ENCODE results near the gene TMEM232. TPM values are rescaled to one million over a fixed set of nuclear protein-coding genes. Genes with fewer than 3 reads are reported as not detected.
"Not testable (repeated sequence)": the region's sequence is repeated elsewhere in the genome, so short reads cannot be mapped to it uniquely, and the experiment has no call there.

TMEM232 gene
- total RNA-seq, 2 donors from 2014 or later = 3.1 to 4.0 TPM

DNA sequence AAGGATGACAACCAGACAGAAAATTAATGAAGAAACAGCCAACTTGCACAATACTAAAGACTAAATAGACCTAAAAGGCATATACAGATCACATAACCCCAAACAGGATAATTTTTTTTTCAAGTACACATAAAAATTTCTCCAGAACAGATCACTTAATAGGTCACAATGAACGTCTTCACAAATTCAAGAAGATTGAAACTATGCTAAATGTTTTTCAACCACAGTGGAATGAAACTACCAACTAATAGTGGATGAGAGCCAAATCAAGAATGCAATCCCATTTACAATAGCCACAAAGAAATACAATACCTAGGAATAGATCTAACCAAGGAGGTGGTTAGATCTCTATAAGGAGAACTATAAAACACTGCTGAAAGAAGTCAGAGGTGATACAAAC is 145.8 kb downstream of the TMEM232 start:
- no peaks in the 10 kb centered on the region for H3K36me3 Mint-ChIP-seq (ENCODE audit: insufficient read depth in 2 of 2)
- H3K9me3 Mint-ChIP-seq = peaks cover 0 to 4% of the 10 kb centered on the region in 2 donors
- no peak for DNase-seq
- ATAC-seq (replicated peaks in 1 of 2) = no peak
- H3K27ac Mint-ChIP-seq = no peak overlapping the region
- peaks cover 6% of the 10 kb centered on the region for H3K27me3 Mint-ChIP-seq (ENCODE audit: low read depth)
- H3K4me1 Mint-ChIP-seq (ENCODE audit: low read depth) = no peaks in the 10 kb centered on the region
- H3K4me3 Mint-ChIP-seq = no peak overlapping the region

DNA sequence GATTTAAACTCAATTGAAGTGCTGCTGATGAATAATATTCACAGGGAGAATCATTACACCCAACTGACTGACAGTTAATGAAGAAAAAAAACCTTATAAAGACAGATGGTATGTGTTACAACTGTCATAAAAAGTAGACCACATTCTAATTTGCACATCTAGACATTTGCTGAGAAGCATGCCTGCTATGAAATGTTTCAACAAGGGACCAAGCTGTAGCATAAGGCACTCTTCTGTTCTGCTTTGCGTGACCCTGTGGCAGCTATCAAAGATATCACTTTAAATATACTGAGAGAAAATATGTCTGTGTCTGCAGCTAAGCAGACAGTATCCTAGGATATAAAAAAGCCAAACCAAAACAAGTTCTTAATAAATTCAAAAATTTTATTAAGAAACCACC is 153.7 kb downstream of the TMEM232 start:
- no peak for DNase-seq
- Mint-ChIP-seq H3K9me3 (peaks cover 0 to 4% of the 10 kb centered on the region in 2 donors), H3K36me3 (ENCODE audit: insufficient read depth in 2 of 2) (peaks cover 0 to 2% of the 10 kb centered on the region in 2 donors), H3K27me3 (ENCODE audit: low read depth) (no peaks in the 10 kb centered on the region), H3K27ac (no peak overlapping the region), H3K4me1 (ENCODE audit: low read depth) (no peaks in the 10 kb centered on the region), H3K4me3 (no peak overlapping the region)
- no peak for ATAC-seq (replicated peaks in 1 of 2)

DNA sequence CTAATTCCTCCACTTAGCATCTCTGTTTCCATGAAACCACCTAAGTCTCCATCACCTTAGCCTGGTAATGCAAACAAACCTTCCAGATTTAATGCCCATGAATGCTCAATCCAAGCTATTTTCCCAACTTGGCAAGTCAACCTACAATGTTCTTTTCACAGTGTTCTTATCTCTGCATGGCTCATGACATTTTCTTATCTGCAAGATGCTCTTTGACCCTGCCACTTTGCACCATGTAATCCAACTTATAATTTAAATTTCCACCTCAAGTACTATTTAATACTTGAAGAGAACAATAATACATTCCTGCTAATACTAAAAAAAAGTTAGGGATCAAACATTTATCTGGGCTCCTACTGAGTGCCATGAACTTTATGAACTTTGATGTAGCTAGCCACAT is 164.3 kb downstream of the TMEM232 start:
- H3K27me3 Mint-ChIP-seq (ENCODE audit: low read depth) = no peaks in the 10 kb centered on the region
- no peak overlapping the region for H3K4me3 Mint-ChIP-seq
- no peaks in the 10 kb centered on the region for H3K4me1 Mint-ChIP-seq (ENCODE audit: low read depth)
- peaks cover 0 to 3% of the 10 kb centered on the region in 2 donors for H3K9me3 Mint-ChIP-seq
- H3K36me3 Mint-ChIP-seq (ENCODE audit: insufficient read depth in 2 of 2) = no peaks in the 10 kb centered on the region
- DNase-seq (no peak), ATAC-seq (replicated peaks in 1 of 2) (no peak)
- H3K27ac Mint-ChIP-seq = no peak overlapping the region

DNA sequence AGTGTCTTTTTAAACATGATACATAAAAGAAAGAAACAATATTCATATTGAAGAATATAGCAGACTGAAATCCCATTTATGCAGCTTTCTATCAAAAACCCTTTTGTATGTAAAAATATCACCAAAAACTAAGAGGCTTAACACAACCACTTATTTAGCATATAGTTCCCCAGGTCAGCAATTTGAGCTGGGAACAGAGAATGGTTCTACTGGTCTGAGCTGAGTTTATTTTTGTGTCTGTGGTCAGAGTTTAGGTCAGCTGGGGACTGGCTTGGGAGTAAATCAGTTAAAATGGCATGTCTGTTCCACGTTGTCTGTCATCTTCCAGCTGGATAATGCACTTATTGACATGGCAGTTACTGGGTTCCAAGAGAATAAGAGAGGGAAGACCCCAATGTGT is 165.0 kb downstream of the TMEM232 start:
- no peak overlapping the region for H3K4me3 Mint-ChIP-seq
- no peaks in the 10 kb centered on the region for H3K27me3 Mint-ChIP-seq (ENCODE audit: low read depth)
- ATAC-seq (replicated peaks in 1 of 2) = no peak

DNA sequence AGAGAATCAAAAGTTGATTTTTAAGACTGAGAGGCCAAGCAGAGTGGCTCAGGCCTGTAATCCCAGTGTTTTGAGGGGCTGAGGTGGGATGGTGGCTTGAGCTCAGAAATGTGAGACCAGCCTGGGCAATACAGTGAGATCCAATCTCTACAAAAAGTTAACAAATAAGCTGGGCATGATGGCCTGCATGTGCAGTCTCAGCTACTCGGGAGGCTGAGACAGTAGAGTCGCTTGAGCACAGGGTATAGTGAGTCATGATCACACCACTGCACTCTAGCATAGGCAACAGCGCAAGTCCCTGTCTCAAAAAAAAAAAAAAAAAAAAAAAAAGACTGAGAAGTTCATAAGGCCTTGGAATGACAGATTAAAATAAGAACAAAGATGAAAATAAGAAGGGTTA is 177.2 kb downstream of the TMEM232 start:
- H3K27me3 Mint-ChIP-seq (ENCODE audit: low read depth) = no peaks in the 10 kb centered on the region
- ATAC-seq (replicated peaks in 1 of 2) = no peak
- no peak overlapping the region for H3K27ac Mint-ChIP-seq

More for the DNA sequence above, 165.0 kb downstream of the TMEM232 start:
- DNase-seq = no peak
- Mint-ChIP-seq H3K9me3 (peaks cover 0 to under 1% of the 10 kb centered on the region in 2 donors), H3K27ac (no peak overlapping the region), H3K36me3 (ENCODE audit: insufficient read depth in 2 of 2) (no peaks in the 10 kb centered on the region), H3K4me1 (ENCODE audit: low read depth) (no peaks in the 10 kb centered on the region)

DNA sequence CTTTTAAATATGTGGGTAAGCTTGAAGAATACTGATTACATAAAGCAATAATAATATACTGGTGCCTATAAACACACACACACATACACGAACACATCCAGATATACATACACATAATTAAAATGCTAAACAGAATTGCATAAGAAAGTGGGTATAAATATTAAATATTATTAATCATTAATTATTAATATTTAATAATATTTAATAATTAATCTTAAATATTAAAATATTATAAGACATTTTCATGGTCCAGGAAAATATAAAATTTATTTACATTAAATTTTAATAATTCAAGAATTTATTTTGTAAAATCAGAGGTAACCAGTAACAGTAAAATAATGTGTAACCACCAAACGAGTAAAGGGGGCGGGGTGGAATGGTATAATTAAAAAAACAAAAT is 178.3 kb downstream of the TMEM232 start:
- Mint-ChIP-seq H3K4me1 (ENCODE audit: low read depth) (no peaks in the 10 kb centered on the region), H3K27me3 (ENCODE audit: low read depth) (no peaks in the 10 kb centered on the region), H3K4me3 (no peak overlapping the region), H3K27ac (no peak overlapping the region), H3K9me3 (no peaks in the 10 kb centered on the region), H3K36me3 (ENCODE audit: insufficient read depth in 2 of 2) (no peaks in the 10 kb centered on the region)
- ATAC-seq (replicated peaks in 1 of 2) (no peak), DNase-seq (no peak)

More for the DNA sequence above, 177.2 kb downstream of the TMEM232 start:
- Mint-ChIP-seq H3K4me3 (no peak overlapping the region), H3K4me1 (ENCODE audit: low read depth) (no peaks in the 10 kb centered on the region), H3K9me3 (no peaks in the 10 kb centered on the region), H3K36me3 (ENCODE audit: insufficient read depth in 2 of 2) (no peaks in the 10 kb centered on the region)
- no peak for DNase-seq

DNA sequence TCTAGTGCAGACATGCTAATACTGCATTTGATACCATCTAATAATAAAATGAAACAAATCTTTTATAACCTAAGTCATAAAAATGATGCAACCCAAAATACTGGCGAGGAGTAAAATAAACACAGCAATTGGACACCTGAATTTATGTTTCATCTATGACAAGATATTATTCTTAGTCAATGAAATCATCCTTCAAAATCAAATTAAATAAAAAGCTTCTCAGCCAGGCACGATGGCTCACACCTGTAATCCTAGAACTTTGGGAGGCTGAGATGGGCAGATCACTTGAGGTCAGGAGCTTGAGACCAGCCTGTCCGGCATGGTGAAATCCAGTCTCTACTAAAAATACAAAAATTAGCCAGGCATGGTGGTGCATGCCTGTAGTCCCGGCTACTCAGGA is 179.0 kb downstream of the TMEM232 start:
- no peaks in the 10 kb centered on the region for H3K9me3 Mint-ChIP-seq
- H3K27me3 Mint-ChIP-seq (ENCODE audit: low read depth) = no peaks in the 10 kb centered on the region
- ATAC-seq (replicated peaks in 1 of 2) (no peak), DNase-seq (no peak)
- H3K27ac Mint-ChIP-seq = no peak overlapping the region
- no peaks in the 10 kb centered on the region for H3K36me3 Mint-ChIP-seq (ENCODE audit: insufficient read depth in 2 of 2)
- H3K4me3 Mint-ChIP-seq = no peak overlapping the region
- H3K4me1 Mint-ChIP-seq (ENCODE audit: low read depth) = no peaks in the 10 kb centered on the region

DNA sequence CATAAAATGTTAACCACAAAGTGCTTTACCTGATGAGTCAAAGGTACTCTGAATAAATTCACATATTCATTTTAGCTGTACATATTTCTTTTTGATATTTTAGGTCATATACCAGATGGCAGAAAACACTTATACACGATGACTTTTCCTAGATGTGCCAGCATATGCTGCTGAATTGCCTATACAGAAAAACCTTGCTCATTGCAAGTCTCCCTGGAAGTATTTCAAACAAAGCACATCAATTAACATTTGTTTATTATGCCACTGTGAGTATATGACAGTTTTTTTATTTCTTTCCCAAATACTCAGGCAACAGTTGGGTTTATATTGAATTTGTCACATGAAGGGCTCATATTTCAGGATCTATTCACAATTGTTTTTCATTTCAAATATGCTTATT is 180.8 kb downstream of the TMEM232 start:
- Mint-ChIP-seq H3K27me3 (ENCODE audit: low read depth) (no peaks in the 10 kb centered on the region), H3K9me3 (no peaks in the 10 kb centered on the region), H3K4me3 (no peak overlapping the region), H3K4me1 (ENCODE audit: low read depth) (no peaks in the 10 kb centered on the region), H3K27ac (no peak overlapping the region), H3K36me3 (ENCODE audit: insufficient read depth in 2 of 2) (no peaks in the 10 kb centered on the region)
- no peak for DNase-seq
- no peak for ATAC-seq (replicated peaks in 1 of 2)

DNA sequence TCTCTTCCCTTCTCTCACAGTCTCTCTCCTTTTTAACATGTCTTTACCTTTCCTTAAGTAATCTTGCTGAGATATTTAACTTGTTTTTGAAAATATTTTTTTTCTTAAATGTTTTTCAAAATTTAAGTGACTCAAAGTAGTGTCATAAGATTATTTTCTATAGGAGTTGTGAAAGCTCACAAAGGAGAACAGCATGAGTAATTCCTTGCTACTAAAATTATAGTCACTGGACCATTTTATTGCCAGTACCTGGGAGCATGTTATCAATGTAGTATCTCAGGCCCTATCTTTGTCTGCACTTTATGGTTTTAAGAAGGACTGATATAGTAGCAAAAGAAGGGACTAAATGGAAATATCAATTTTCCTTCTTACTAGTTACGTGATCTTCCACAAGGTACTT is 181.9 kb downstream of the TMEM232 start:
- no peak overlapping the region for H3K27ac Mint-ChIP-seq
- H3K27me3 Mint-ChIP-seq (ENCODE audit: low read depth) = no peaks in the 10 kb centered on the region
- DNase-seq (no peak), ATAC-seq (replicated peaks in 1 of 2) (no peak)
- H3K36me3 Mint-ChIP-seq (ENCODE audit: insufficient read depth in 2 of 2) = no peaks in the 10 kb centered on the region
- no peaks in the 10 kb centered on the region for H3K4me1 Mint-ChIP-seq (ENCODE audit: low read depth)
- no peak overlapping the region for H3K4me3 Mint-ChIP-seq
- no peaks in the 10 kb centered on the region for H3K9me3 Mint-ChIP-seq

DNA sequence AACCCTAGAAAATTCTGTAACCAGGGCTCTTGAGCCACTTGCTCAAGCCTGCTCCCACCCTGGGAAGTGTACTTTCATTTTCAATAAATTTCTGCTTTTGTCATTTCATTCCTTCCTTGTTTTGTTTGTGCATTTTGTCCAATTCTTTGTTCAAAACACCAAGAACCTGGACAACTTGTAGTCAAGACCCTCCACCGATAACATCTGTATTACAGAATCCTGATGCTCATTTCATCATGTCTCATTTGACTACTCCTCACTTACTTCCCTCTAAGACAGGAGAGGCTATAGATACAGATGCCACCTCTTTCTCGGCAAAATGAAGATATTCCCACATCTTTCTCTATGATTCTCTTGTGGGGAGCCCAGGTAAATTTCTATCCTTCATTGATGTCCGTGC is 183.5 kb downstream of the TMEM232 start:
- Mint-ChIP-seq H3K4me1 (ENCODE audit: low read depth) (no peaks in the 10 kb centered on the region), H3K27ac (no peak overlapping the region), H3K4me3 (no peak overlapping the region), H3K9me3 (no peaks in the 10 kb centered on the region), H3K27me3 (ENCODE audit: low read depth) (no peaks in the 10 kb centered on the region), H3K36me3 (ENCODE audit: insufficient read depth in 2 of 2) (no peaks in the 10 kb centered on the region)
- no peak for ATAC-seq (replicated peaks in 1 of 2)
- DNase-seq = no peak

DNA sequence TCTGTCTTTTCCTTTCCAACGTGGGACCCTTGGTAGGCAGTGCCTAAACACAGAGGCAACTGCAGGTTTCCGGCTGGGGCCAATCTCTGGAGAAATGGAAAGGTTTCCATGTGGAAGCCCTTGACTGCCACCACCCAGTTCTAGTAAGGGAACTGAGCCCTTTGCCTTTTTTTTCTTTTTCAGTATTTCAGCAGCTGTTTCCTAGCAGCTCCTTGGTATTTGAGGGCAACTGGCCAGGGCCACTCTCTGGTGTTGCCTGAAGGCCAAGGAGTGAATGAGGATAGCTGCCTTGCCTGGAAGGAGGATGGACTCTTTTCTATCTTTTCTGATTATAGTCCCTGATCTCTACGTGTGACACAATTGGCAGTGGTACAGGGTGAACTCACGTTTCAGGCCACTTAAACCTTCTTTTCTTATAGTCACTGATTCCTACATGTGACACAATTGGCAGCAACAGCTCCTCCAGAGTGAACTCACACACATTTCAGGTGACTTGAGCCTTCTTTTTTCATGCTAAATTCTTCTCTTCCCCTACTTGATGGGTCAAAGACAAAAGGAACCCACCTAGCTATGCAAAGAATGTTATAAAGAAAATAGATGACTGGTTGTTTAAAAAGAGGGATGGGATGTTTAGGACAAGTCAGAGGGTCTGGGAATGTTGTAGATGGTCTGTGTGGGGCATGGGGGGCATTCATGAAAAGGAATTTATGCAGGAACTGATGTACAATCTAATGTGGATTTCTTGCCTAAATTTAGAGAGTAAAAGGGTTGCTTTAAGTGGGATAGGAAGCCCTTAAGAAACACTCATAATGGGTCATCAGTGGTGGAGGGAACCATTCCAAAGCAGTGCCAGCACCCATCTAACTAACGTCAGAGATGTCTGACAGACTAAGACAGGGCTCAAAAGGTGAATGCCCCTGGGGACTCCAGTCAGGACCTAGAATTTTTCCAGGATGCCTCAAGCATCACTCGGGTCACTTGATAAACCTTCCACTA is 190.1 kb downstream of the TMEM232 start:
- no peaks in the 10 kb centered on the region for H3K4me1 Mint-ChIP-seq (ENCODE audit: low read depth)
- ATAC-seq (replicated peaks in 1 of 2) (no peak), DNase-seq (no peak)
- H3K27me3 Mint-ChIP-seq (ENCODE audit: low read depth) = no peaks in the 10 kb centered on the region
- H3K9me3 Mint-ChIP-seq = no peaks in the 10 kb centered on the region
- H3K27ac Mint-ChIP-seq = no peak overlapping the region
- H3K4me3 Mint-ChIP-seq = no peak overlapping the region
- H3K36me3 Mint-ChIP-seq (ENCODE audit: insufficient read depth in 2 of 2) = no peaks in the 10 kb centered on the region

DNA sequence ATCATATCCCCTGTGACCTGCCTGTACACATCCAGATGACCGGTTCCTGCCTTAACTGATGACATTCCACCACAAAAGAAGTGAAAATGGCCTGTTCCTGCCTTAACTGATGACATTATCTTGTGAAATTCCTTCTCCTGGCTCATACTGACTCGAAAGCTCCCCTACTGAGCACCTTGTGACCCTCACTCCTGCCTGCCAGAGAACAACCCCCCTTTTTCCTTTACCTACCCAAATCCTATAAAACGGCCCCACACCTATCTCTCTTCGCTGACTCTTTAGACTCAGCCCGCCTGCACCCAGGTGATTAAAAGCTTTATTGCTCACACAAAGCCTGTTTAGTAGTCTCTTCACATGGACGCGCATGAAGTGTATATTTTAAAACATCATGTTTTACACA is 191.3 kb downstream of the TMEM232 start:
- H3K9me3 Mint-ChIP-seq; H3K4me1 Mint-ChIP-seq (ENCODE audit: low read depth); H3K4me3 Mint-ChIP-seq; H3K27me3 Mint-ChIP-seq (ENCODE audit: low read depth); DNase-seq; H3K36me3 Mint-ChIP-seq (ENCODE audit: insufficient read depth in 2 of 2); H3K27ac Mint-ChIP-seq; ATAC-seq (replicated peaks in 1 of 2): not testable (repeated sequence)

DNA sequence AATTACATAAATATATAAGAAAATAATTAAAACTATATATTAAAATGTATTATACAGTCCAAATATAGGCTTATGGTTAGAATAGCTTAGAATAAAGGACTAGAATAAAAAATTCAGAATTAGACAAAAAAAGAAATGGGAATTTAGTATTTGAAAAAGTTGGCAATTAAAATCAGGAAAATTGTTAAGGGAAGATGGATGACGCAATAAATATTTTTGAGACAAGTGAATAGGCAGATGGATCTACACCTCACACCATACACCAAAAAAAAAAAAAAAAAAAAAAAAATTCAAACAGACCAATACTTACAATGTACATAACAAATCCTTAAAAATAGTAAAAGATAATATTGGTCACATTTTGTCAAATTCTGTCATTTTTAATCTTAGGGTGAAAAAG is 200.7 kb downstream of the TMEM232 start:
- Mint-ChIP-seq H3K27me3 (ENCODE audit: low read depth) (no peaks in the 10 kb centered on the region), H3K27ac (no peak overlapping the region), H3K9me3 (peaks cover 0 to 5% of the 10 kb centered on the region in 2 donors), H3K4me3 (no peak overlapping the region), H3K36me3 (ENCODE audit: insufficient read depth in 2 of 2) (peaks cover 2% of the 10 kb centered on the region in 2 donors), H3K4me1 (ENCODE audit: low read depth) (no peaks in the 10 kb centered on the region)
- ATAC-seq (replicated peaks in 1 of 2) = no peak
- DNase-seq = no peak

DNA sequence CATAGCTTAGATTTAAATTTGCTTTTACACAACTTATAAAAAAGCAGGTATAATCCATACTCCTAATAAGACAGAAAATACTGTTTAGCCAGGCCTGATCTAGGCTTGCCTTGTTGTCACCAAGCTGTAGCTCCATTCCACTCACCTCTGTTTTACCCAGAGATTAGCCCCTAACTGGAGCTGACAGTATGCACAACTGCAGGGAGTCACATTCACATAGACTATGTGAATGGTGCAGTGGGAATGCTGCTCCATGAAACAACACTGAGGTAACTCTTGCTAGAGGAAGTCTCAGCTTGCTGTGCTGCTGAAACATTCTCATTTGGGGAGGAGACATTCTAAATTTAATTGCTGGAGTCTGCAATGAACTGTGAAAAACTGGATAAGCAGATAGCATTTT is 209.1 kb downstream of the TMEM232 start:
- Mint-ChIP-seq H3K4me3 (no peak overlapping the region), H3K36me3 (ENCODE audit: insufficient read depth in 2 of 2) (no peaks in the 10 kb centered on the region), H3K27me3 (ENCODE audit: low read depth) (no peaks in the 10 kb centered on the region), H3K4me1 (ENCODE audit: low read depth) (no peaks in the 10 kb centered on the region), H3K9me3 (peaks cover 0 to 3% of the 10 kb centered on the region in 2 donors), H3K27ac (no peak overlapping the region)
- ATAC-seq (replicated peaks in 1 of 2) (no peak), DNase-seq (no peak)

Measured in activated T-cell treated with anti-CD3 and anti-CD28 coated beads, Interleukin-2, amount 50 U/mL, for 72 hours (primary cell).